Measurements from ENCODE around the gene SURF4.
"Not testable (repeated sequence)": the region's sequence is repeated elsewhere in the genome, so short reads cannot be mapped to it uniquely, and the experiment has no call there.

Gene SURF4

DNA sequence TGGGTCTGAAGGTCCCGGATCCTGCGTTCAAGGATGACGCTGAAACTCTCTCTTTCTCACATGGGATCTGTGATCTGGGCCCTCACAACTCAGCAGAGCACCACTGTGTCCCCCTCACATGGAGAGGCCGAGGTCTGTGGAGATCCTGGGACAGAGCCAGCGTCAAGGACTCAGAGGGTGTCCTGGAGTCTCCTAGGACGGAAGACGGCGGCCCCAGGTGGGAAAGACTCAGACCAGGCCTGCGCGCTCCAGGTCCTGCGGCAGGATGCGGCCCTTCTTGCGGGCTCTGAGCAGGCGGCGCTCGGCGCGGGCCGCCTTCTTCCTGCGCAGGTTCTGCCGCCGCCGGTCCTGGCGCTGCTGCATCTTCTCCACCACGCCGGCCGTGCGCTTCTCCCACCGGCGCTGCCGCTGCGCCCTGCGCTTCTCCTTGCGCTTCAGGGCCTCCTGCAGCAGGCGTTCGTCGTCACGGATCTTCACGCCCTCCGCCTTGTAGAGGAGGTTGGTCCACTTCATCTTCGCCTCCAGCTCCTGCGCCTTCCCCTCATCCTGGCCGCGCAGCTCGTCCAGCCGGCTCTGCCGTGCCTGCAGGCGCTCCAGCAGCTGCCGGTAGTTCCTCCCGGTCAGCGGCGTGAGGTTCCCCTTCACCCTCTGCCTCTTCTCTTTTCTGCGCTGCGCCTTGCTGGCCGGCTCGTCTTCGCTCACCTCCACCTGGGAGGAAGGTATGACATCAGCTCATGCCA lies 44.0 kb downstream of the SURF4 start:
- peak; percentile 41 for DNase-seq

DNA sequence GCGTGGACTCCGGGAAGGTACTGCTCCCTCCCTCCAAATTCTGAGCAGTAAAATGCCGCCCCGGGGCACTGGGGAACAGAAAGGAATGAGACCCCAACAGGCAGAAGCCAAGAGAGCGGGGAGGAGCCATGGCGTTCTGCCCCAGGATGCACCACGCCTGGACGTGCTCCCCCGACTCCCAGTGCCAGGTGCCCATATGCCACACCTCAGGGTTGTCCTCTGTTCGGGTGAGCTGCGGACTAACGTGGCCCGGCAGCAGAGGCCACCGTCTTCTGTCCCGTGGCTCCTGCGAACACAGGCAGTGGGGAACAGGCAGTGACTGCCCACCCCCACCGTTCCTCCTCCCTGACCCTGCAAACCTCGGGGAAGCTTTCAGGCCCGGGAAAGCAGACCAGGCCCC lies 44.6 kb downstream of the SURF4 start:
- DNase-seq = peak; percentile 56

DNA sequence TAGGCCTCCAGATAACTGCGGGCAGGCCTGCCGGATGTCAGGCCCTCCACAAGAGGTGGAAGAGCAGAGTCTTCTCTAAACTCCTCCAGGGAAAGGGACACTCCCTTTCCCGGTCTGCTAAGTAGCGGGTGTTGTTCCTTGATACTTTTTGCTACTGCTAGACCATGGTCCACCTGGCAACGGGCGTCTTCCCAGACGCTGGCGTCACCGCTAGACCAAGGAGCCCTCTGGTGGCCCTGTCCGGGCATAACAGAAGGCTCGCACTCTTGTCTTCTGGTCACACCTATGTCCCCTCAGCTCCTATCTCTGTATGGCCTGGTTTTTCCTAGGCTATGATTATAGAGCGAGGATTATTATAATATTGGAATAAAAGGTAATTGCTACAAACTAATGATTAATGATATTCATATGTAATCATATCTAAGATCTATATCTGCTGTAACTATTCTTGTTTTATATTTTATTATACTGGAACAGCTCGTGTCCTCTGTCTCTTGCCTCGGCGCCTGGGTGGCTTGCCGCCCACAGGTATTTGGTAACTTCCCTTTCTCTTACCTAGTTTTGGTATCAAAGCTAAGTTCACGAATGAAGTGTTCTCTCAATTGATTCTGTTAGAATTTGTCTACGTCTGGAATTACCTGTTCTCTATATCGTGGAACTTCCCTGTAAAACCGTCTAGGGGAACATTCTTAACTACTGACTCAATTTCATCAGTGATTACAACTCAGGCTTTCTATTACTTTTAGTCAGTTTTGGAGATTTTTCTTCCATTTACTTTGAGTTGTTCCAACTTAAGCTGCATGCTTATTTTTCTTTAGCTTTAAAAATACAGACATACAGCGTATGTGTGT lies 46.3 kb downstream of the SURF4 start:
- DNase-seq = peak; percentile 59

DNA sequence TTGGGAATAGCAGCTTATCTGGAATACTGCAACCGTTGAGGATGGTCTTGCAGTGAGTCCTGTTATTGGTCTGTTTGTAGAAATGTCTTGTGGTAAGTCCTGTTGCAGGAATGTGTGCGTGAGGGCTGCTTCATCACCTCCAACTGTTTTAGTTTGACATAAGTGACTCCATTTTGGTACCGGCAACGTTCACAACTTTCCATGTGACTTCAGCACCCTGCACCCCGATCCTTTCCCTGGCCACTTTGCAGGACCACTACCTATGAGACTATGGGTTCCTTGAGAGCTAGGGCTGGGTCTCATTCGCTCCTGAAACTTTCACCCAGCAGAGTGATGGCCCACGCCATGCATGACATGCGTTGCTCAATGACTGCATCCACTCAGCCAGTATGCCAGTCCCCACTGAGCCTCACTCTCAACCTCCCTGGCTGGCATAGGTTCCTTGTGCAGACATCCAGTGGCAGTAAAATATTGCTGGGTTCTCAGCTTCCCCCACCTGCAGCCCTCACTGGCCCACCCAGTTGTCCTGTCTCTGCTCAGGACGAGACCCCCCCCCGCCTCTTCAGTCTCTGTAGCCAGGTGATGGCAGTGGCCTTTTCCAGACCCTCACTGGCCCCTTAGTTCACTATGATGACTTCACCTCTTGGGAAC lies 47.9 kb downstream of the SURF4 start:
- peak; percentile 54 for DNase-seq

DNA sequence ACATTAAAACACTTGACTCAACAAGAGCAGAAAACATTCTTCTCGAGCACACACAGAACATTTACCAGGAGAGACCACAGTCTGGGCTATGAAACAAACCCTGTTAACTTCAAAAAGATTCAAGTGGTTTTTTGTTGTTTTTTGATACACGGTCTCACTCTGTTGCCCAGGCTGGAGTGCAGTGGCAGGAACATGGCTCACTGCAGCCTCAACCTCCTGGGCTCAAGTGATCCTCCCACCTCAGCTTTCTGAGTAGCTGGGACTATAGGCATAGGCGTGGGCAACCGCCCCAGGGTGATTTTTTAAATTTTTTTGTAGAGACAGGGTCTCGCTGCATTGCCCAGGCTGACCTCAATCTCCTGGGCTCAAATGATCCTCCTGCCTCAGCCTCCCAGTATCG lies 48.8 kb downstream of the SURF4 start:
- DNase-seq = not testable (repeated sequence)

DNA sequence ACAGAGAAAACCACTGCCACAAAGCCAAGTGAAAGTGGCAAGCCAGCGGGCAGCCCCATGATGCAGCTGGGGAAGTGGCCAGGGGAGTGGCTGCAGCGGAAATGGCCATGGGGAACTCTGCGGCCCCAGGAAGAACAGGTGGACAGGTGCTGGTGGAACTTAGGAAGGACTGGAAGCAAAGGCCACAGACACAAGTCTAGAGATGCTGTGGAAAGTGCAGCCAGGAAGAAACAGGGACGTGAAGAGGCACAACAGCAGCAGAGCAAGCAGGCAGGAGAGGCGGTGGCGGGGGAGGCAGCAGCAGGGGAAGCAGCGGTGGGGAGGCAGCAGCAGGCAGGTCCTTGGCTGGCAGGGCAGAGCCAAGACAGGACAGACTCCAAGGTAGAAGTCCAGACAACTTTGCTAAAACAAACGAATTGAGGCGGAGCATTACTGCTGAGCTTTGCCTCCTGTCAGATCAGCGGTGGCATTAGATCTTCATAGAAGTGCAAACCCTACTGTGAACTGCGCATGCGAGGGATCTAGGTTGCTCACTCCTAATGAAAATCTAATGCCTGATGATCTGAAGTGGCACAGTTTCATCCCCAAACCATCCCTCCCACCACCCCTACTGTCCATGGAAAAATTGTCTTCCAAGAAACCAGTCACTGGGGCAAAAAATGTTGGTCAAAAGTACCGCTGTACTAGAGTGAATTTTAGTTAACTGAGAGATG lies 51.7 kb downstream of the SURF4 start:
- DNase-seq = no peak

DNA sequence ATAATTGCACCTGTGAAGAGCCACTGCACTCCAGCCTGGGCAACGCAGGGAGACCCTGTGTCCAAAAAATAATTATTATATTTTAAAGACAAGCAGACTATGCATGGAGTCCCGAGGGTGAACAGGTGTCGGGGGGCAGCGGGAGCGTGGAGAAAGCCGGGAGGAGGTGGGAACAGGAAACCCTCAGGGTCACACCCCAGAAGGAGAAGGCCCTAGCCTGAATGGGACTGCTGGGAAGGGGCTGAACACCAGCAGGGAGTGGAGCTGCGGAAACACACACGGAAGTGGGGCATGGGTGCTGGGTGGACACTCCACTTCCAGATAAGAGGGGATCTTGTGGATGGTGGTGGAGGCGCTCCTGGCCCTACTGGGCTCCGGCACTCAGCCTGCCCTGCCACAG lies 52.6 kb downstream of the SURF4 start:
- DNase-seq = no peak

DNA sequence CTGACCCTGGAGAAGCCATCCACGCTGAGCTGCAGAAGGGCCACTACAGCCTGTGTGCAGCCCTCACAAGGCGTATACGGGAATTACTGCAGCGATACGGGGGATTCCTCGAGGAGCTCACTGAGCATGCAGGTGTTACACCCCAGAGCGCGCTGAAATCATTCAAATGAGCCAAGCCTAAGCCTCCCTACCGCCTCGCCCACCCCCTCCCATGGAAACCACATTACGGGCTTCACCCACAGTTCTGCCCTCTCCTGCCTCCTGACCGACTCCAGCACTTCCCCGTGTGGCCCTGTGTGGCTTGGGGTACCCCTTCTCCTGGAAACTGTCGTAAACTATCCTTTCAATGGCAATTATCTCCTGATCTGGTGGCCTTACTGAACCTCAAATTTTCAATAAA lies 53.2 kb downstream of the SURF4 start:
- no peak for DNase-seq

DNA sequence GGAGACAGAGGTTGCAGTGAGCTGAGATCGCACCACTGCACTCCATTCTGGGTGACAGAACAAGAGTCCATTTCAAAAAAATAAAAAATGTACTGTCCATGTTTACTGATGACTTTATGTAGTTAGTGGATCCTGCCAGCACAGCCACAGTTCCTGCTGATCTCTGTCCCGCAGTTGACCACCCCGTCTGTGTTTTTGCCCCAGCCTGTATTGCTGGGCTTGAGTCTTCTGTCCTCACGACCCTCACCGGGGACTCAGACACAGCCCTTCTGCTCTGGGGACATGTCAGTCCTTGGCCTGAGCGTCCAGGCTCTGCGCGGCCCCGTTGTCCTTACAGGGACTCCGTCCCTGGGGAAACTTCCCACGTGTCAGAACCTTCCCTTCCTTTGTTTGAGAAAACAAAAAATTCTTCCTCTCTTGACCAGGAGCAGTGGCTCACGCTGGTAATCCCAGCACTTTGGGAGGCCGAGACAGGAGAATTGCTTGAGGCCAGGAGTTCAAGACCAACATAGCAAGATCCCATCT lies 54.4 kb downstream of the SURF4 start:
- no peak for DNase-seq

DNA sequence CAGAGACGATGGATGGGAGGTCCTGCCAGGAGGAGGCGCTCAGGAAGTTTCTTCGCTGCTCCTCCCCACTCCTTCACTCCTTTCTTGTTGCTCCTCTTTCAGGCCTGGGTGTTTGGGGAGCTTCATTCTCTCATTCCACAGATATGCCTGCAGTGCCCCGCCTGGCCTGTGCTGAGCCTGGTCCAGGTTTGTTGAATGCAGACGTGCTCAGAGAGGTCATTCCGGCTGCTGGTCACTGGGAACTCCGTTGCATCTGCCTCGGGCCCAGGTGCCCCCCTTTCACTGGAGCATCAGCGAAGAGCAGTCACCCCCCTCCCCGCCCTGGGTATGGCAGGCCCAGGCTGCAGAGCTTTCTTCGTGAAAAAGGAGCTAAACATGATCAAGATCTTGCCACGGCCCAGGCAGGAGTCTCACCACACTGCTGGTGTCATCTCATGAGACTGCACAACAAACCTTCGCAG lies 55.4 kb downstream of the SURF4 start:
- DNase-seq = no peak

DNA sequence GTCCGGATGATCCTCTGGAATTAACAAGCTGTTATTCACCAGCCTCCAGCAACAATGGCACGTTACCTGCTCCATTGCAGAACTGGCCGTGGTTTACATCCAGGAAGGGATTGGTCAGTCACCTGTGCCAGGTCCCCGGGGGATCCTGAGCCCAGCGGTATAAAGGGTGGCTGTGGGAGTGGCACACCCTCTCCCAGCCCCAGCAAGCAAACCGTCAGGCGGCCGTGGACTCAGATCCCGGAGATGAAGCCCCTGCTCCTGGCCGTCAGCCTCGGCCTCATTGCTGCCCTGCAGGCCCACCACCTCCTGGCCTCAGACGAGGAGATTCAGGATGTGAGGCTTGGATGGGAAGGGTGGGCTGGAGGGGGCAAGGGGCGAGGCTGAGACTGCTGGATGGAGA lies 58.3 kb downstream of the SURF4 start:
- not testable (repeated sequence) for DNase-seq

DNA sequence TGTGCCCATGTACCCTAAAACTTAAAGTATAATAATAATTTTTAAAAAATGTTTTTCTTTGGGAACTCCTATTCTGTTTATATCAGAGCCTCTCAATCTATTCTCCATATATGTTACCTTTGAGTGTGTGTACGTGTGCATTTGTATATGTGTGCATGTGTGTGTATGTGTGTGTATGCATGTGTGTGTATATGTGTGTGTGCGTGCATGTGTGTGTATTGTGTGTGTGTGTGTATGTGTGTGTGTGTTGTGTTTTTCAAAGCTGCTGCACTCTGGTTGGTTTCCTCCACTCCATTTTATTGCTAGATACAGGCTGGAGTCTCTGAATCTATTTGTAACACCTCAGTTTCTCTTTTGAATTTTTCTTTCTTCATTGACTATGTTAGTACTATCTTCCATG lies 59.9 kb downstream of the SURF4 start:
- DNase-seq = no peak

All from activated CD8-positive, alpha-beta memory T cell treated with anti-CD3 and anti-CD28 coated beads for 24 hours (primary cell).